GM12801 (cell line): Measurements from ENCODE around the gene AQR.

Experiments
- TF ChIP-seq, protein P1 (sequence below): IDR thresholded peaks from one replicate; pipeline ENCODE4 v1.5.1; 2011; ENCODE audit warnings: control low read depth; ENCODE audit not compliant: insufficient read length; ENCODE audit errors: extremely low read depth

AQR gene

DNA sequence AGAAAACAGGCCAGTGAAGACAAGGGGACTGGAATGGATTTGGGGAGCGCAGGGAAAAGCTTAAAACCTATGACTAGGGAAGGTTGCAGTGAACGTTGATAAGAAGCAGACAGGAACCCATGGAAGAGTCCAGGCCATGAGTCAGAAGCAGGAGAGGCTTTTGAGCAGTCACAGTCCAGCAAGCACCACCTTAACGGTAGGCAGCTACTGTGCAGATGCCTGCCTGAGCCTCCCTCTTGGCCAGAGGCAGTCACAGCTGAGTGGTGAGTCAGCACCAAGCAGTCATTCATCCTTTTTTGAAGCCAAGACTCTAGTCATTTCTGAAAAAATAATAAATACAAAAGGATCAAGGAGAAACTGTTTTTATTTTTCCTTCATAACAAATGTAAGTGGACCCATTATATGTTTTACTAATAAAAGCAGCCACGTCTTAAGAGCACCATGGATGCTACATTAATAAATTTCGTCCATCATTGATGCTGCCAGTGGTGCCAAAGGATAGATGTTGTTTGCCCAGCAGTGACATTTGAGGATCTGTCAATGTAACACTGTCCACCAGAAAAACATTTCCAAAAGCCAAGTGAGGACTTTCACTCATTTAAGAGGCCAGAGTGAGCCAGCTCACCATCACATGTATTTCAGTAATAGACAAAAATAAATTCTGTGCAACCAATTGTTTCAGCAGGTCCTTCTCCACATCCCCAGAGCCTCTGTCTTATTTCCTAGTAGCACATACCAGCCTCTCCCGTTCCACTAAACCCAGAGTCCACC is 132.1 kb downstream of the AQR start:
- TF ChIP-seq, protein P1, sequence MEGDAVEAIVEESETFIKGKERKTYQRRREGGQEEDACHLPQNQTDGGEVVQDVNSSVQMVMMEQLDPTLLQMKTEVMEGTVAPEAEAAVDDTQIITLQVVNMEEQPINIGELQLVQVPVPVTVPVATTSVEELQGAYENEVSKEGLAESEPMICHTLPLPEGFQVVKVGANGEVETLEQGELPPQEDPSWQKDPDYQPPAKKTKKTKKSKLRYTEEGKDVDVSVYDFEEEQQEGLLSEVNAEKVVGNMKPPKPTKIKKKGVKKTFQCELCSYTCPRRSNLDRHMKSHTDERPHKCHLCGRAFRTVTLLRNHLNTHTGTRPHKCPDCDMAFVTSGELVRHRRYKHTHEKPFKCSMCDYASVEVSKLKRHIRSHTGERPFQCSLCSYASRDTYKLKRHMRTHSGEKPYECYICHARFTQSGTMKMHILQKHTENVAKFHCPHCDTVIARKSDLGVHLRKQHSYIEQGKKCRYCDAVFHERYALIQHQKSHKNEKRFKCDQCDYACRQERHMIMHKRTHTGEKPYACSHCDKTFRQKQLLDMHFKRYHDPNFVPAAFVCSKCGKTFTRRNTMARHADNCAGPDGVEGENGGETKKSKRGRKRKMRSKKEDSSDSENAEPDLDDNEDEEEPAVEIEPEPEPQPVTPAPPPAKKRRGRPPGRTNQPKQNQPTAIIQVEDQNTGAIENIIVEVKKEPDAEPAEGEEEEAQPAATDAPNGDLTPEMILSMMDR, result no peak

DNA sequence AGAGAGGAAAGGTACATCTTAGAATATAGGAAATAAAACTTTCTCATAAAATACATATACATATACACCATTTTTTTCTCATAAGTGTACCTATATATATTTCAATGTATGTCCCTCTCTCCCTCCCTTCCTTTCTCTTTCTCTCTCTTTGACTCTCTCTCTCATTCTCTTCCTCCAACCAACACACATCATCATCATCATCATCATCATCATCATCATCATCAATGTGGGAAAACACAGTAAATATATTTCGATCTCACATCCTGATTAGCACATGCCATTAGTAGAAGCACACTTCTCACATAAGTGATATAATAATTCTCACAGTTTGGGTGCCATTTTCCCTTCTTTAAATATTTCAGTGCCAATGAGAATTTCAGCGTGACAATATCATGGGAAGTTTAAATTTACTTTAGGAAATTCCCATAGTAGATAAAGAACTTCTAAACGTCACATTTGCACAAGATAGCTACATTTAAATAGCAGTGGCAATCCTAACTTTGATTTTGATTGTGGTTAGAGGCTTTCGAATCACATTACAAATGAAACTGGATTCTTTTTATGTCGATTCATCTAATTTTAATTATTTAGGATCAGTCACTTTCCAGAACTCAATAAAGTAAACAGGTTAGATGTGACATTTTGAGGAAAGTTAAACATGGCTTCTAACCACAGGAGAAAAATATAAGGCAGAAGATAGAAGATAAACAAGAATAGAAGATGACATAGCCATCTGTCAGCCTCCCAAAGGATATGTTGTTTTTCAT is 141.2 kb downstream of the AQR start:
- TF ChIP-seq, protein P1, result no peak

DNA sequence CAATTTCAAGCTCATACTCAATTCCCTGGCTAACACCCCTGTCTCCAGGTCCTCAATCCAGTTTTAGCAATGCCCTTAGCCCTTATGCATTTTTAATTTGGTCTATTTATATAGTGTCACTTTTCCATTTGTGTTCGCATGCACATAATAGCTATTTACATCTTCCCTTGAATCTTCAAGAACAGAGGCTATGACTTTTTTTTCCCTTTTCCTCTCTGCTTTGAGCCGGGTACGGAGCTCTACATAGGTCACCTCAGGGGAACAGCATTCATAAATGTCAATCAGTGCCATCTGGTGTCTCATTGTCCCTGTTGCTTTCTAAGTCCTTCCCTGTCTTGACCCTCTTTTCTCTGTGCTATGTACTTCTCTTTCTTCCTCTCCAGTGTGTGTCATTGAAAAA is 147.7 kb downstream of the AQR start:
- TF ChIP-seq, protein P1, result no peak

DNA sequence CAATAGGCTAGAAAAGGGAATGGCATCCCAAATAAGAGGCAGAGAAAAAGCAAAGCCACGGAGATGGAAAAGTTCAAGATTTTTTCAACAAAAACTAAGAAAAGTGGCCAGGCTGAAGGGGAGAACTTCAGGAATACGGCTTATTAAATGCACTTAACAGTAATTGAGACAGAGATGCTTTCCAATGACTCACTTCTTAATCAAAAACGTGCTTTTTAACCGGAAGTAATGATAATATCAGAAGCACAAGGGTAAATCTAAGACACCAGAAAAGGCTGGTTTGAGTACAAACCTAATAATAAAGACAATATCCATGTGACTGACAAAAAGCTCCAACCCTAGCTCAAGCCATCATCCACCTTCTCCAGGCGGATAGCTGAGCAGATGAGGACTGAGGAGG is 149.4 kb downstream of the AQR start:
- TF ChIP-seq, protein P1, result no peak

DNA sequence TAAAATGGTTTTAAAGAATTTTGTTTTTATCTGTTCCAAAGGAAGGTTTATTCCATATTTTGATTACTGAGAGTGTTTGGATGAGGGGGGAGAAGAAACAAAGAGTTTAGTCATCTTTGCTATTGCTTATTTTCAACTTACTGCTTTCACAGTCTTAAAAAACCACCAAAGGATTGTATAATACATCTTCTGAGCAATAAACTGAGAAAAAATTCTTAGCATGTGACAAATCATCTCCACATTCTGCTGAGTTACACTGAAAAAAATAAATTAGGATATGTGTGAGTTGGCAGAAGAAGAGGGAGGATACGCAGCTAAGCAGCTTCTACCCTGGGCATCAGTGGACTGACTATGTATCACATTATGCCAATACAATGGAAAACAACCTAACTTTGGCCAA is 151.0 kb downstream of the AQR start:
- TF ChIP-seq, protein P1, result no peak

DNA sequence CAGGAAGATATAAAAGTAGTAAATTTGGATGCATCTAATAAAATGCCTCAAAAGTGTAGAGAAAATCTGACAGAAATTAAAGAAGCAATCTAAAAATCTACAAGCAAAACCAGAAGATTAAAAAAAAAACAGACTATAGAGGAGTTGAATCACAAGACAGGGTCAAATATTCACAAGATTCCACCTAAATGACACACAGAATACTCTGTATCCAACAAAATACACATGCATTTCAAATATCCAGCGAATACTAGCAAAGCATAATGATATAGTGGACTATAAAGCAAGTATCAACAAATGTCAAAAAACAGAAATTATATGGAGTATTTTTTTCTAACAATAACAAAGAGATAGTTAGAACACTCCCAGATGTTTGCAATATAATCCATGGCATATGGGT is 153.7 kb downstream of the AQR start:
- TF ChIP-seq, protein P1, result no peak

DNA sequence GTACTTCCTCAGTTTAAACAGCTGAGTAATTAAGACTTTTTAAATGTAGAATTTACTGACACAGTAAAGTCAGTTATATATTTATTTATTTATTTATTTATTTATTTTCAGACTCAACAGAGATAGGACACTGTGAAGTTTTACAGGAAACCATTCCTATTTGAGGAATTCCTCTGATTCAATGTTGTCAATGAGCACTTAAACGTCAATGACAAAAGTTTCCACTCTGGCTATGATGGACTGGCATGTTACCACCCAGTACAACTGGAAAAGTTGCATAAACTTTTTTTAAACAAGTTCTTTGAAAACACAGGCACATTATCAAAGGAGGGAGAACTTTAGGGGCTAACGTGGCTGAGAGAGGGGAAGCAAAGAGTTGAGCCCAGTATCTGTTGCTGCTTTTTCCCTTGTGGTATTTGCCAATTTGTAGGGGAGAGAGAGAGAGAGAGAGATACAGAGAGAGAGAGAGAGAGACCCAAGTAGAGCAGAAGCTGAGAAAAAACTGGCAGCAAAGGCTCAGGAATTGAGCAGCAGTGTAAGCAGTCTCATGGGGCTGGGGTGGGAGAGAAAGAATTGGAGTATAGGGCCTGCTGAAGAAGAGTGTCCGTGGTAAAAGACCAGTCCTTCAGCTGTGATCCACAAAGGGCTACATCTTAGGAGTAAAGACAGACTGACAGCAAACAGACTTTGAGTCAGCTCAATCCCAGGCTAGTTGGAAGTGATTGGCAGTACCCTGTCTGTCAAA is 155.9 kb downstream of the AQR start:
- TF ChIP-seq, protein P1, result no peak
